Measurements from ENCODE around the gene RAPGEF4.
"Not testable (repeated sequence)": the region's sequence is repeated elsewhere in the genome, so short reads cannot be mapped to it uniquely, and the experiment has no call there.

The RAPGEF4 gene

GRCh38 chr2:172791953-172792352 lies 56.3 kb downstream of the RAPGEF4 start:
- Histone ChIP-seq H3K9me3 (ENCODE audit: control insufficient read depth, low read length) (no peaks in the 10 kb centered on the region), H3K27ac (ENCODE audit: insufficient read depth, low read length, poor library complexity, severe bottlenecking) (no peak overlapping the region), H3K4me3 (ENCODE audit: insufficient read depth, low read depth, low read length, poor library complexity, severe bottlenecking) (no peak overlapping the region), H3K36me3 (ENCODE audit: control insufficient read depth, insufficient read depth, low read length) (no peaks in the 10 kb centered on the region), H3K27me3 (replicated peaks; ENCODE audit: control insufficient read depth, insufficient read depth, low read length, poor library complexity, severe bottlenecking) (no peaks in the 10 kb centered on the region), H3K4me1 (ENCODE audit: control insufficient read depth, insufficient read depth, low read length, poor library complexity, severe bottlenecking) (no peaks in the 10 kb centered on the region)
- no peak for DNase-seq

- no peak overlapping the region for H3K4me3 ChIP-seq (ENCODE audit: insufficient read depth, low read depth, low read length, poor library complexity, severe bottlenecking)
- H3K27ac ChIP-seq (ENCODE audit: insufficient read depth, low read length, poor library complexity, severe bottlenecking) = no peak overlapping the region
- DNase-seq = no peak
- no peaks in the 10 kb centered on the region for H3K36me3 ChIP-seq (ENCODE audit: control insufficient read depth, insufficient read depth, low read length)
- no peaks in the 10 kb centered on the region for H3K9me3 ChIP-seq (ENCODE audit: control insufficient read depth, low read length)
- H3K4me1 ChIP-seq (ENCODE audit: control insufficient read depth, insufficient read depth, low read length, poor library complexity, severe bottlenecking) = no peaks in the 10 kb centered on the region
- H3K27me3 ChIP-seq (replicated peaks; ENCODE audit: control insufficient read depth, insufficient read depth, low read length, poor library complexity, severe bottlenecking) = no peaks in the 10 kb centered on the region
Observed at GRCh38 chr2:172792711-172793110, 57.1 kb downstream of the RAPGEF4 start.

GRCh38 chr2:172803308-172803707 lies 67.7 kb downstream of the RAPGEF4 start:
- H3K9me3 ChIP-seq (ENCODE audit: control insufficient read depth, low read length); H3K4me1 ChIP-seq (ENCODE audit: control insufficient read depth, insufficient read depth, low read length, poor library complexity, severe bottlenecking); H3K27ac ChIP-seq (ENCODE audit: insufficient read depth, low read length, poor library complexity, severe bottlenecking); H3K36me3 ChIP-seq (ENCODE audit: control insufficient read depth, insufficient read depth, low read length); DNase-seq; H3K4me3 ChIP-seq (ENCODE audit: insufficient read depth, low read depth, low read length, poor library complexity, severe bottlenecking); H3K27me3 ChIP-seq (replicated peaks; ENCODE audit: control insufficient read depth, insufficient read depth, low read length, poor library complexity, severe bottlenecking): not testable (repeated sequence)

- no peak for DNase-seq
- H3K36me3 ChIP-seq (ENCODE audit: control insufficient read depth, insufficient read depth, low read length) = no peaks in the 10 kb centered on the region
- no peak overlapping the region for H3K4me3 ChIP-seq (ENCODE audit: insufficient read depth, low read depth, low read length, poor library complexity, severe bottlenecking)
- H3K27me3 ChIP-seq (replicated peaks; ENCODE audit: control insufficient read depth, insufficient read depth, low read length, poor library complexity, severe bottlenecking) = no peaks in the 10 kb centered on the region
- H3K27ac ChIP-seq (ENCODE audit: insufficient read depth, low read length, poor library complexity, severe bottlenecking) = no peak overlapping the region
- no peaks in the 10 kb centered on the region for H3K9me3 ChIP-seq (ENCODE audit: control insufficient read depth, low read length)
- no peaks in the 10 kb centered on the region for H3K4me1 ChIP-seq (ENCODE audit: control insufficient read depth, insufficient read depth, low read length, poor library complexity, severe bottlenecking)
Observed at GRCh38 chr2:172804423-172804822, 68.8 kb downstream of the RAPGEF4 start.

- Histone ChIP-seq H3K36me3 (ENCODE audit: control insufficient read depth, insufficient read depth, low read length) (no peaks in the 10 kb centered on the region), H3K4me1 (ENCODE audit: control insufficient read depth, insufficient read depth, low read length, poor library complexity, severe bottlenecking) (no peaks in the 10 kb centered on the region), H3K27ac (ENCODE audit: insufficient read depth, low read length, poor library complexity, severe bottlenecking) (no peak overlapping the region), H3K4me3 (ENCODE audit: insufficient read depth, low read depth, low read length, poor library complexity, severe bottlenecking) (no peak overlapping the region), H3K27me3 (replicated peaks; ENCODE audit: control insufficient read depth, insufficient read depth, low read length, poor library complexity, severe bottlenecking) (no peaks in the 10 kb centered on the region), H3K9me3 (ENCODE audit: control insufficient read depth, low read length) (no peaks in the 10 kb centered on the region)
- DNase-seq = no peak
Observed at GRCh38 chr2:172806493-172806892, 70.8 kb downstream of the RAPGEF4 start.

- no peaks in the 10 kb centered on the region for H3K27me3 ChIP-seq (replicated peaks; ENCODE audit: control insufficient read depth, insufficient read depth, low read length, poor library complexity, severe bottlenecking)
- H3K4me1 ChIP-seq (ENCODE audit: control insufficient read depth, insufficient read depth, low read length, poor library complexity, severe bottlenecking) = no peaks in the 10 kb centered on the region
- no peak for DNase-seq
- no peaks in the 10 kb centered on the region for H3K36me3 ChIP-seq (ENCODE audit: control insufficient read depth, insufficient read depth, low read length)
- H3K9me3 ChIP-seq (ENCODE audit: control insufficient read depth, low read length) = no peaks in the 10 kb centered on the region
- no peak overlapping the region for H3K27ac ChIP-seq (ENCODE audit: insufficient read depth, low read length, poor library complexity, severe bottlenecking)
- H3K4me3 ChIP-seq (ENCODE audit: insufficient read depth, low read depth, low read length, poor library complexity, severe bottlenecking) = no peak overlapping the region
Observed at GRCh38 chr2:172806996-172807395, 71.4 kb downstream of the RAPGEF4 start.

- H3K4me1 ChIP-seq (ENCODE audit: control insufficient read depth, insufficient read depth, low read length, poor library complexity, severe bottlenecking) = no peaks in the 10 kb centered on the region
- H3K36me3 ChIP-seq (ENCODE audit: control insufficient read depth, insufficient read depth, low read length) = no peaks in the 10 kb centered on the region
- DNase-seq = no peak
- H3K27me3 ChIP-seq (replicated peaks; ENCODE audit: control insufficient read depth, insufficient read depth, low read length, poor library complexity, severe bottlenecking) = no peaks in the 10 kb centered on the region
- no peak overlapping the region for H3K27ac ChIP-seq (ENCODE audit: insufficient read depth, low read length, poor library complexity, severe bottlenecking)
- H3K4me3 ChIP-seq (ENCODE audit: insufficient read depth, low read depth, low read length, poor library complexity, severe bottlenecking) = no peak overlapping the region
- H3K9me3 ChIP-seq (ENCODE audit: control insufficient read depth, low read length) = no peaks in the 10 kb centered on the region
Observed at GRCh38 chr2:172808156-172808555, 72.5 kb downstream of the RAPGEF4 start.

GRCh38 chr2:172811027-172811426 lies 75.4 kb downstream of the RAPGEF4 start:
- Histone ChIP-seq H3K27ac (ENCODE audit: insufficient read depth, low read length, poor library complexity, severe bottlenecking) (no peak overlapping the region), H3K4me3 (ENCODE audit: insufficient read depth, low read depth, low read length, poor library complexity, severe bottlenecking) (no peak overlapping the region), H3K9me3 (ENCODE audit: control insufficient read depth, low read length) (no peaks in the 10 kb centered on the region), H3K36me3 (ENCODE audit: control insufficient read depth, insufficient read depth, low read length) (no peaks in the 10 kb centered on the region), H3K27me3 (replicated peaks; ENCODE audit: control insufficient read depth, insufficient read depth, low read length, poor library complexity, severe bottlenecking) (no peaks in the 10 kb centered on the region), H3K4me1 (ENCODE audit: control insufficient read depth, insufficient read depth, low read length, poor library complexity, severe bottlenecking) (no peaks in the 10 kb centered on the region)
- DNase-seq = no peak

GRCh38 chr2:172812158-172812744 lies 76.6 kb downstream of the RAPGEF4 start:
- H3K36me3 ChIP-seq (ENCODE audit: control insufficient read depth, insufficient read depth, low read length) = no peaks in the 10 kb centered on the region
- H3K27ac ChIP-seq (ENCODE audit: insufficient read depth, low read length, poor library complexity, severe bottlenecking) = no peak overlapping the region
- DNase-seq = no peak

GRCh38 chr2:172813314-172813888 lies 77.8 kb downstream of the RAPGEF4 start:
- DNase-seq = no peak
- H3K4me3 ChIP-seq (ENCODE audit: insufficient read depth, low read depth, low read length, poor library complexity, severe bottlenecking) = no peak overlapping the region
- no peaks in the 10 kb centered on the region for H3K4me1 ChIP-seq (ENCODE audit: control insufficient read depth, insufficient read depth, low read length, poor library complexity, severe bottlenecking)
- no peaks in the 10 kb centered on the region for H3K27me3 ChIP-seq (replicated peaks; ENCODE audit: control insufficient read depth, insufficient read depth, low read length, poor library complexity, severe bottlenecking)
- no peaks in the 10 kb centered on the region for H3K9me3 ChIP-seq (ENCODE audit: control insufficient read depth, low read length)
- no peaks in the 10 kb centered on the region for H3K36me3 ChIP-seq (ENCODE audit: control insufficient read depth, insufficient read depth, low read length)
- H3K27ac ChIP-seq (ENCODE audit: insufficient read depth, low read length, poor library complexity, severe bottlenecking) = no peak overlapping the region

More at GRCh38 chr2:172812158-172812744, 76.6 kb downstream of the RAPGEF4 start:
- no peaks in the 10 kb centered on the region for H3K27me3 ChIP-seq (replicated peaks; ENCODE audit: control insufficient read depth, insufficient read depth, low read length, poor library complexity, severe bottlenecking)
- no peak overlapping the region for H3K4me3 ChIP-seq (ENCODE audit: insufficient read depth, low read depth, low read length, poor library complexity, severe bottlenecking)
- H3K9me3 ChIP-seq (ENCODE audit: control insufficient read depth, low read length) = no peaks in the 10 kb centered on the region
- H3K4me1 ChIP-seq (ENCODE audit: control insufficient read depth, insufficient read depth, low read length, poor library complexity, severe bottlenecking) = no peaks in the 10 kb centered on the region

Data from effector memory CD4-positive, alpha-beta T cell (primary cell).